ENCODE data around the gene APOE.

Gene APOE

DNA sequence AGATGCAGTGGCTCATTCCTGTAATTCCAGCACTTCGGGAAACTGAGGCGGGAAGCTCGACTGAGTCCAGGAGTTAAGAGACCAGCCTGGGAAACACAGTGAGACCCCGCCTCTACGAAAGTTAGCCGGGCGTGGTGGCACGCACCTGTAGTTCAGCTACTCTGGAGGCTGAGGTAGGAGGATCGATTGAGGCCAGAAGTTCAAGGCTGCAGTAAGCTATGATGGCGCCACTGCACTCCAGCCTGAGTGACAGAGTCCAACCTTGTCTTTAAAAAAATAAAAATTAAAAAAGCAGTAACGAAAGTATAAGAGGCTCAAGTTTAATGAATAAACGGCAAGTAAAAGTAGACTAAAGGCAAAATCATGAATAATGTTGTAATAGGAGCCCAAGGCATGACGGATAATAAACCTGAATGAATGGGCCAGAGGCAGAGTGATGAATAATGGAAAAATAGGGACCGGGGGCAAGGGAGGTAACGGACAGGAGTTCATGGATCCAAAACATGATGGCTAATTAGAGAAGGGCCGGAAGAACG lies 15.7 kb upstream of the APOE start:
- Histone ChIP-seq H3K36me3 (peaks cover 21% of the 10 kb centered on the region), H3K4me1 (ENCODE audit: control insufficient read depth in 1 of 2, insufficient read depth in 1 of 2, low read depth in 1 of 2, low read length in 1 of 2) (peaks cover 16 to 20% of the 10 kb centered on the region in 2 experiments), H3K27me3 (no peaks in the 10 kb centered on the region), H3K27ac (peak overlapping the region; percentile 92), H3K9me3 (no peaks in the 10 kb centered on the region), H3K4me3 (ENCODE audit: low read depth in 1 of 2, low read length in 1 of 2) (peak overlapping the region; percentile 70 to 85)
- TF ChIP-seq, protein P1, sequence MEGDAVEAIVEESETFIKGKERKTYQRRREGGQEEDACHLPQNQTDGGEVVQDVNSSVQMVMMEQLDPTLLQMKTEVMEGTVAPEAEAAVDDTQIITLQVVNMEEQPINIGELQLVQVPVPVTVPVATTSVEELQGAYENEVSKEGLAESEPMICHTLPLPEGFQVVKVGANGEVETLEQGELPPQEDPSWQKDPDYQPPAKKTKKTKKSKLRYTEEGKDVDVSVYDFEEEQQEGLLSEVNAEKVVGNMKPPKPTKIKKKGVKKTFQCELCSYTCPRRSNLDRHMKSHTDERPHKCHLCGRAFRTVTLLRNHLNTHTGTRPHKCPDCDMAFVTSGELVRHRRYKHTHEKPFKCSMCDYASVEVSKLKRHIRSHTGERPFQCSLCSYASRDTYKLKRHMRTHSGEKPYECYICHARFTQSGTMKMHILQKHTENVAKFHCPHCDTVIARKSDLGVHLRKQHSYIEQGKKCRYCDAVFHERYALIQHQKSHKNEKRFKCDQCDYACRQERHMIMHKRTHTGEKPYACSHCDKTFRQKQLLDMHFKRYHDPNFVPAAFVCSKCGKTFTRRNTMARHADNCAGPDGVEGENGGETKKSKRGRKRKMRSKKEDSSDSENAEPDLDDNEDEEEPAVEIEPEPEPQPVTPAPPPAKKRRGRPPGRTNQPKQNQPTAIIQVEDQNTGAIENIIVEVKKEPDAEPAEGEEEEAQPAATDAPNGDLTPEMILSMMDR (IDR thresholded peaks at IDR 0.05) = no peak

DNA sequence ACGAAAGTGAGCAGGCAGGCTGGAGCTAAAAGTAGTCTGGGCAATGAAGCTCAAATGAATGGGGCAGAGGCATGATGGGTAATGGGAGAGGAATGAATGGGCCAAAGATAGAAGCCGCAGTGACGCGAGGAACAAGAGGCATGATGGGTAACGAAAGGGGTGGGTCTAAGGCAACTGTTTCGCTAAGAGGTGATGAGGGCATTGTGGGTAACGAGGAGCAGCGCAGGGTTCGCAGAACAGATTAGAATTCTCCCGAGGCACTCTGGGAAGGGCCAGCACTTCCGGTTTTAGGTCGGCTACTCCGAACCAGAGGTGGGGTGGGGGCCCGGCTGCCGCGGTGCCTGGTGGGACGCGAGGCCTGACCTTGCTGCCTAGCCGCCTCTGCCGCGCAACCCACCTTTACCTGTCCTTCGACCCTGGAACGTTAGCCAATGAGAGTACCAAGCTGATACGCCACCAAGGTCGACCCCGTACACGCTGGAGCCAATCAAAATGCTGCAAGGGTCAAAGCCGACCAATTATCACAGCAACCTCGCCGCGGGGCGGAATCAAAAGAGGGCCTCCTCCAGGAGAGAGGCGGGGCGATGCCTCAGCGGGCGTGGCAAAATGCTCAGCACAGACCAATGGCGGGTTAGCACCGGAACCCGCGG lies 15.1 kb upstream of the APOE start:
- peak overlapping the region; percentile 92 for H3K27ac ChIP-seq
- no peaks in the 10 kb centered on the region for H3K9me3 ChIP-seq
- H3K27me3 ChIP-seq = no peaks in the 10 kb centered on the region
- peaks cover 16 to 20% of the 10 kb centered on the region in 2 experiments for H3K4me1 ChIP-seq (ENCODE audit: control insufficient read depth in 1 of 2, insufficient read depth in 1 of 2, low read depth in 1 of 2, low read length in 1 of 2)
- H3K36me3 ChIP-seq = peaks cover 21% of the 10 kb centered on the region
- TF ChIP-seq, protein P1 (IDR thresholded peaks at IDR 0.05) = peak; percentile 14
- peak overlapping the region; percentile 70 to 85 for H3K4me3 ChIP-seq (ENCODE audit: low read depth in 1 of 2, low read length in 1 of 2)

DNA sequence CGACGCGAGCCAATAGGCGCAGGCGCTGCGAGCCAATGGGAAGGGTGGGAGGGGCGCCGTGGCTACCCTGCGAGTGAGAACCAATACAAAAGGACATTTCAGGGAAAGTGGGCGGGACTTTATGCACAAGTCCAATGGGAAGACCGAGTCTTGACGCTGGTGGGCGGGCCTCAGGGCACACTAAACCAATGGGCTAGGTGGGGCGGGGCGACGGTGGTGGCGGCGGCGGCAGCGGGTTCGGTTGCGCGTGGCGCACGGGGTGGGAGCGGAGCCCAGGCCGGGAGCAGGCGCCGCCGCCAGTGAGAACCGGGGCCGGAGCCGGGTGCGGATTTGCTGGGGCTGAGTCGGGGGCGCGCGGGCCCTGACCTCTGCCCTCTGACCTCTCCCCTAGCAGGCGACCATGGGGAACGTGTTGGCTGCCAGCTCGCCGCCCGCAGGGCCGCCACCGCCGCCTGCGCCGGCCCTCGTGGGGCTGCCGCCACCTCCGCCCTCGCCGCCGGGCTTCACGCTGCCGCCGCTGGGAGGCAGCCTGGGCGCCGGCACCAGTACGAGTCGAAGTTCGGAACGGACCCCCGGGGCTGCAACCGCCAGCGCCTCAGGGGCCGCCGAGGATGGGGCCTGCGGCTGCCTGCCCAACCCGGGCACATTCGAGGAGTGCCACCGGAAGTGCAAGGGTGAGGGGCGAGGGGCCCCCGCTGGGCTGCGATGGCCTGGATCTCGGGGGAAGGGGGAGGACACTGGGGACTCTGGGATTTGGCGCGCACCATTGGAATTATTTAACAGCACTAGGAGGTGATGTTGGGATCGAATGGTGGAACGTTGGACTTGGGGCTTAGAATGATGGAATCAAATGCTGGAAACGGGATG lies 14.3 kb upstream of the APOE start, which contains the start of gene TOMM40:
Gene TOMM40 (plus strand): TSS at position 239 of the 867 bp plus-strand sequence. CDS start 162 bp downstream, at position 401.
- no peaks in the 10 kb centered on the region for H3K27me3 ChIP-seq
- TF ChIP-seq, protein P1 (IDR thresholded peaks at IDR 0.05) = no peak
- H3K36me3 ChIP-seq = peaks cover 22% of the 10 kb centered on the region
- peak within 1 kb of the TSS; percentile 70 to 85 for H3K4me3 ChIP-seq (ENCODE audit: low read depth in 1 of 2, low read length in 1 of 2)
- H3K9me3 ChIP-seq = no peaks in the 10 kb centered on the region
- H3K27ac ChIP-seq = peak within 1 kb of the TSS; percentile 92
- peaks cover 16 to 20% of the 10 kb centered on the region in 2 experiments for H3K4me1 ChIP-seq (ENCODE audit: control insufficient read depth in 1 of 2, insufficient read depth in 1 of 2, low read depth in 1 of 2, low read length in 1 of 2)

DNA sequence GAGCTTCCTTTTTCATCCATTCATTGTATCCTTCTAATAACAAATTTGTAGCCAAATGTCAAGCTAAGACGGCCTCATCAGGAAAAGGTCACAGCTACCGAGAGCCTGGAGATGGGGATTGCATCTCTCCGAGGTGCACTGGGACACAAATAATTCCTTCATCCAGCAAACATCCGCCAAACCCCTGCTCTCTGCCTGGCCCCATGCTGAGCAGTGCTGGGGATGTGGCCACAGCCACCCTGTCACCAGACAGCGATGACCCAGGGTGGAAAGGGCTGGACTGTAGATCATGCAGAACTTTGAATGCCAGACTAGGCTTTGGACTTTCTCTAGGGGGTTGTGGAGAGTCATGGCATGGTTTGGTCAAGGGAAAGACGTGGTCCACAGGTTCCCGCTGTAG lies 12.7 kb upstream of the APOE start:
- TF ChIP-seq, protein P1 (IDR thresholded peaks at IDR 0.05) = no peak
- peaks cover 16% of the 10 kb centered on the region for H3K36me3 ChIP-seq
- H3K27me3 ChIP-seq = no peaks in the 10 kb centered on the region
- H3K9me3 ChIP-seq = no peaks in the 10 kb centered on the region
- peaks cover 17 to 21% of the 10 kb centered on the region in 2 experiments for H3K4me1 ChIP-seq (ENCODE audit: control insufficient read depth in 1 of 2, insufficient read depth in 1 of 2, low read depth in 1 of 2, low read length in 1 of 2)
- no peak overlapping the region for H3K4me3 ChIP-seq (ENCODE audit: low read depth in 1 of 2, low read length in 1 of 2)
- no peak overlapping the region for H3K27ac ChIP-seq

DNA sequence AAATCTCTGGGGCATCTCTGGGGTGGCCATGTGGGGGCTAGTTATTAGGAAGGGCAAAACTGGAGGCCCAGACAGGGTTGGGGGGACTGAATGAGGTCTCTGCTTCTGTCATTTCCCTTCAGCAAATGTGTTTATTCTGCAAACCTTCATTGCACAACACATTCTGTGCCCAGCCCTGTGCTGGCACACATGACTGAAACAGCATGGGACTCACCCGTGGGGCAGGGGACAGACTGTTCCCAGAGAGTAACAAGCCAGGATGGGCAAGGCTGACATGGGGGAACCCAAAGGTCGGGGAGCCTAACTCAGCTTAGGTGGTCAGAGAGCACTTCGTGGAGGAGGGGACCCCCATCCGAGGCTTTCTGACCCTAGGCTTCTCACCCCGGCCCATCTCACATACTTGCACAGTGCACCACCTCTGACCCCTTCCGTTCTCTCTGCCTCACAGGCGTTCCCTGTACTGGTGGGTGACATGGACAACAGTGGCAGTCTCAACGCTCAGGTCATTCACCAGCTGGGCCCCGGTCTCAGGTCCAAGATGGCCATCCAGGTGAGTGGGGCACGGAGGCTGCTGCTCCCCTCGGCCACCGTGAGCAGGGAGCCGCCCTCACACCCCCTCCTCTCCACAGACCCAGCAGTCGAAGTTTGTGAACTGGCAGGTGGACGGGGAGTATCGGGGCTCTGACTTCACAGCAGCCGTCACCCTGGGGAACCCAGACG lies 12.1 kb upstream of the APOE start:
- peaks cover 21 to 23% of the 10 kb centered on the region in 2 experiments for H3K4me1 ChIP-seq (ENCODE audit: control insufficient read depth in 1 of 2, insufficient read depth in 1 of 2, low read depth in 1 of 2, low read length in 1 of 2)
- no peaks in the 10 kb centered on the region for H3K27me3 ChIP-seq
- no peaks in the 10 kb centered on the region for H3K9me3 ChIP-seq
- H3K36me3 ChIP-seq = peaks cover 11% of the 10 kb centered on the region
- TF ChIP-seq, protein P1 (IDR thresholded peaks at IDR 0.05) = no peak
- no peak overlapping the region for H3K27ac ChIP-seq
- H3K4me3 ChIP-seq (ENCODE audit: low read depth in 1 of 2, low read length in 1 of 2) = no peak overlapping the region
